ENCODE data around the gene LGALS13.

The LGALS13 gene, protein sequence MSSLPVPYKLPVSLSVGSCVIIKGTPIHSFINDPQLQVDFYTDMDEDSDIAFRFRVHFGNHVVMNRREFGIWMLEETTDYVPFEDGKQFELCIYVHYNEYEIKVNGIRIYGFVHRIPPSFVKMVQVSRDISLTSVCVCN
- total RNA-seq: 0 to 0.44 (median 0) reads per million in 17 experiments

DNA sequence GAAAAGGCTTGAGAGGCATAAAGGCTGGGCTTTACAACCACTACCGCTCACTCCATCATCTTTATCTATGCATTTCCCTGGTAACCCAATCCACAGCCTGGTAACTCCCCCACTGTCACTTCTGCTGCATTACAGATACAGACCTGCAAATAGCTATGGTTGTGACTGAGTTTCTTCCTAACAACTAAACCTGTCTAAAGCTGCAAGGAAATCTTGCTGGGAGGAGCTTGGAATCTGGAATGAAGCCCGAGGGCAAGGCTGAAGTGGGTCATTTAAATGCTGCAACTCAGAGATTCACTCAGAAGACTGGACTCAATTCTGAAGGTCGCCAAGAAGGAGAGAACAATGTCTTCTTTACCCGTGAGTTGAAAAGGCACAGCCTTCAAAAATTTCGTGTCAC, at the start of gene LGALS13:
LGALS13 (plus strand) TSS at position 301 of the 400 bp plus-strand sequence; CDS start at position 346, 45 bp downstream.
- DNase-seq: no peak

DNA sequence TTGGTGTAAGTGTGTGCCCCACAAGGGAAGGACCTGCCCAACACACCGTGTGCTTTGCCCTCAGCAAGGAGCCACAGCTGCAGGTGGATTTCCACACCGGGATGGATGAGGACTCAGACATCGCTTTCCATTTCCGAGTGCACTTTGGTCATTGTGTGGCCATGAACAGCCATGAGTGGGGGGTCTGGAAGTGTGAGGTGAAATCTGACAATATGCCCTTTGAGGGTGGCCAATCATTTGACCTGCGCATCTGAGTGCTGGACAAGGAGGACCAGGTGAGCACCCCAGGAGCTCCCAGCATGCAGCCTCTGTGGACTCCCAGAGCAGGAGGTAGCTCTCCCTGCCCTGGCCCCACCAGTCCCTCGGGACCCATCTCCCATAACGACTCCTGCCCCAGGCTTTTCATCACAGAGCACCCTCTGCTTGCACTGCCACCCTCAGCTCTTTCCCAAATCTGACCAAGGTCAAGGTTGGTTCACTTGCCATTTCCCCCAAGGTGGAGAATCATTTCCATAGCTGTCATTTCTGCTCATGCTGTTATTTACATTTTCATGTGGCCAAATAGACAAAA, 49.2 kb upstream of the LGALS13 start:
- DNase-seq: no peak

DNA sequence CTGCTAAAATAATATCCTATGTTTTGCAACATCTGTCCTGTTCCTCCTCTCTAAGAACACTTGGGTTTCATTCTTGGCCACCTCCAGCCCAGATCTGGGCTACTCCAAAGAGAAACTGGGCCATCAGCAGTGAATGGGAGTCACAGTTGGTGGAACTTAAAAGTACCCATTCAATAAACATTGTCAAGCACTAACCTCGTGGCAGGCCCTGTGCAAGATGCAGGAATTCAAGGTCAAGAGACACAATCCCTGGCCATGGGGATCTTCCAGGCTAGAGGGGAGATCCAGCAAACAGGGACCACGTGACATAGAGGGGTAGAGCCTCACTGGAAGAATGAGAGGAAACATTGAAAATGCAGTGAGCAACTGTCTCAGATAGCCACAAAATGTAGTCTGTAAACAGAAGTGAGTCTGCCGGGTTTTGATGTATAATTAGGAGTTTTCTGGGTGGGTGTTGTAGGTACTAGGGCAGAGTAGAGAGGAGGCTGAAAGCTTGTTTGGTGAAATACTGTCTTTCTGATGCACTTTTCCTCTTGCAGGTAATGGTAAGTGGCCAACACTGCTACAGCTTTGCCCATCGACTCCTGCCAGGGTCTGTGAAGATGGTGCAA, 47.5 kb upstream of the LGALS13 start:
- DNase-seq: no peak

DNA sequence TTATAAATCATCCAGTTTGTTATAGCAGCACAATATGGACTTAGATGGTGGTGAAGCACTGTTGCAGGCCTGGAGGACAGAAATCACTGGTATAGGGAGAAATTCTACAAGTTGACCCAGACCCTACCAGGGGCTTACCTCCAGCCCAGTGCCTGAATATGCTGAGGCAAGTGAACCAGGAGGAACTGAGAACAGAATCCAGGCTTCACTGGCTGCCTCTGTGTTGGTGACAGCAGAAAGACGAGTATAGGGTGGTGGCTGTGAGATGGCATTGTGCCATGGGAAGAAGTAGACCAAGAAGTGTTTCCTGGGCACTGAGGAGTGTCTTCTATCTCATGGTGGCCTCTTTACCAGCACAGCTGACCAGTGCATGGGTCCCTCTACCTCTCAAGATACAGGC, 46.4 kb upstream of the LGALS13 start:
- peak in 1 of 4 experiments; percentile 15 for DNase-seq

DNA sequence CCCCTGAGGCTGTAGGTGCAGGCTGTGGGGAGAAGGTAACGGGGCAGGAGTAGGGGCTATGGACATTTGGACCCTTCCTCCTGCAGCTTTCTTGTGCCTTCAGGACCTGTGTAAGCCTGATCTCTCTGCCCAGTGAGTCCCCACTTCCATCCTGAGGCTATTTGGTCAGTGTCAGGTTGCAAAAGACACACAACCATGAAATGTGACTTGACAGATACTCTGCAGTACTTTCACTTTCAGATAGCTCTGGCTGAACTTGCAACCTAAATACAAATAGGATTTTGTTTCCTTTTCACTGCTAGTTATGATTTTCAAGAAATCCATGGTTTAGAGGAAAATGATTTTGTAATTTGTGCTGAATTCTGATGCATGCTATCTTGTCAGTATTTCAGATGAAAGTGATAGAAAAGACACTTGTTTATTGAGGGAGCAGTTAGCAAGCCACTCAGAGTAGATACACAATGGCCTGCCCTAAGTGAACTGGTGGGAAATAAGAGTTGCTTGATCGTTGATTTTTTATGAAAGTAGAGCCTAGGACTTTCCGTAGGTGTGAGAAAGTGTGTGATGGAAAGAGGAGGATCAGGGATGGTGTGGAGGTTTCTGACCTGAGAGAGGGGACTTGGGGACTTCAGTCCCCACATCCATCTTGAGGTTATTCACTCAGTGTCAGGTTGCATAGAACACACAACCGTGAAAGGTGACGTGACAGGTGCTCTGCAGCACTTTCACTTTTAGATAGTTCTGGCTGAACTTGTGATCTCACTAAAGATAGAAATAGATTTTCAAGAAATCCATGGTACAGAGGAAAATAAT, 44.3 kb upstream of the LGALS13 start:
- DNase-seq: peak in 3 of 4 experiments; percentile 12 to 31 (median 16)

DNA sequence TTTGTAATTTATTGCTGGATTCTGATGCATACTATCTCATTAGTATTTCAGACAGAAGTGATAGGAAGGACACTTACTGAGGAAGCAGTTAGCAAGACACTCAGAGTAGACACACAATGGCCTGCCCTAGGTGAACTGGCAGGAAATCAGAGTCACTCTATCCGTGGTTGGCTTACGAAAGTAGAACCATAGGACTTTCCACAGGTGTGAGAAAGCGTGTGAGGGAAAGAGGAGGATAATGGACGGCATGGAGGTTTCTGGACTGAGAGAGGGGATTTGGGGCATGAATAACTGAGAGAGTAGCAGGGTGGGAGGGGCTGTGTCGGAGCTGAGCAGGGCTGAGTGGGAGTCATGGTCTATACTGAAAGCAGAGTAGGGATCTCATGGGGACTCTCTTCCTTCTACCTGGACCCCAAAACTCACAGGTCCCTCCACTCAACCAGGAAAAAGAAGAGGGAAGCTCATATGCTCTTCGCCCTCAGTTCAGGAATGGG, 43.7 kb upstream of the LGALS13 start:
- no peak for DNase-seq

DNA sequence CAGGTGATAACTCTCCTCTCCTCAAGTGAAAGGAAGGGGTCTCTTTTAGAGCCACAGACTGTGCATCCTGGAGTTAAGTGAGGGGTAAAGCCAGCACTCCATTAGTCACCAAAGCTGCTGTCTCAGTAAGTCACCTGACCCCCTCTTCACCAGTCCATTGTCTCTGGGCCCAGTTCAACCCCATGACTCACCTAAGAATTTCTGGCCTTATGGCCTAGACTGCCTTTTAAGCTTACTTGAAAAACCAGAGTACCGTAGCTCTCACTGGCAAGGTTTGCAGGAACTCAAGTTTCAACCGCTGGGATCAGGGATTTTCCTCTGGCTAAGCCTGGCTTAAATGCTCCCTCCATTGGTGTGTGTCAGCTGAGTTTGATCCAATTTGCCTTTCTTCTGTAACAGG, 38.9 kb upstream of the LGALS13 start:
- no peak for DNase-seq

DNA sequence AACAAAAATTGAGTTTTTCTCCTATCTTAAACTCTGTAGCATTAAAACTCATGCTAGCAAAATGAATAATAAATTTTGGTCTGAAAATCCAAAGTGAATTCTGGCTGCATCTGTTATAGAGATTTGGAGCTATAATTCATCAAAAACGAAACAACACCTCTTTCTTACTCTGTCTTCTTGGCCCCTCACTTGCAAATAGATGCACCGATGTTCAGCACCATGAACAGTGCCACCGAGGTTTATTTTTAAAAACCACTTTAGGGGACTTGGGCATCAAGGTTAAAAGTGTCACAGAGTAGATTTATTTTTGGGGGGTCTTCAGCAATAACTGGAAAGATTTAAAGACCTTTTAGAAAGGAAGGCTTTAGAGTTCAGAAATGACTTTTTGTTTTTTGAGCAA, 36.3 kb upstream of the LGALS13 start:
- DNase-seq: no peak

DNA sequence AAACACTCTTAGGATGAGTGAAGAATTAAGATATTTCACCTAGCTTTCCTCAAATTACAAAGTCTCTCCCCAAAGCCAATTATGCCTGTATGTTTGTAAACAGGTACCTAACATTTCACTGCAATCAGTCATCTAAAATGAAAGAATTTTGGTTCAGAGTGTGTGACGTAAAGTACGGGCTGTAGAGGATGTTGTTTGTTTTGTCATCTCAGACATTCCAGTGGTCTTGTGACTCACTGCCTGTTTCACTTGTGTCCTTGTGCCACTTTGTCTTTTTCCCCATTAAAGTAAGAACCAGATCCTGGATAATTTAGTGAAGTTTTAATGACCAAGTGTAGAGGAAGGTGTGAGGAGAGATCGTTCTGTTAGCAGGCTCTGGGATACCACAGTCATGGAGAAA, 33.7 kb upstream of the LGALS13 start:
- no peak for DNase-seq

DNA sequence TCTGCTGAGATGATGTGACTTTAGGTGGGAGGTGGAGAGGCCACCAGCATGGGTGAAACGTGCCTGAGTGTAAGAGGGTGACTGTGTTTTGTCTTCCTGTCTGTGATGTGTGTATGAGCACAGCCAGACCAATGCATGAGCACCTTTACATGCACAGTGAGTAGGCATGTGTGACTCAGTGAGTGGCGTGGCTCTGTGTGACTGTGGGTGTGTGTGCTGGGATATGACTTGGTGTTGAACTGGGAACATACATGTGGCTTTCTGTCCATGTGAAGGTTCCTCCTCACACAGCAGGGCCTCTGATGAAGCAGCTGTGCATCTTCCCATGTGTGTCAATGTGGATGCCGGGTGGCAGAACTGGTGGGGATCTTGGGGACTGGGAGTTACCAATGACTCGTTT, 19.9 kb upstream of the LGALS13 start:
- DNase-seq: no peak

DNA sequence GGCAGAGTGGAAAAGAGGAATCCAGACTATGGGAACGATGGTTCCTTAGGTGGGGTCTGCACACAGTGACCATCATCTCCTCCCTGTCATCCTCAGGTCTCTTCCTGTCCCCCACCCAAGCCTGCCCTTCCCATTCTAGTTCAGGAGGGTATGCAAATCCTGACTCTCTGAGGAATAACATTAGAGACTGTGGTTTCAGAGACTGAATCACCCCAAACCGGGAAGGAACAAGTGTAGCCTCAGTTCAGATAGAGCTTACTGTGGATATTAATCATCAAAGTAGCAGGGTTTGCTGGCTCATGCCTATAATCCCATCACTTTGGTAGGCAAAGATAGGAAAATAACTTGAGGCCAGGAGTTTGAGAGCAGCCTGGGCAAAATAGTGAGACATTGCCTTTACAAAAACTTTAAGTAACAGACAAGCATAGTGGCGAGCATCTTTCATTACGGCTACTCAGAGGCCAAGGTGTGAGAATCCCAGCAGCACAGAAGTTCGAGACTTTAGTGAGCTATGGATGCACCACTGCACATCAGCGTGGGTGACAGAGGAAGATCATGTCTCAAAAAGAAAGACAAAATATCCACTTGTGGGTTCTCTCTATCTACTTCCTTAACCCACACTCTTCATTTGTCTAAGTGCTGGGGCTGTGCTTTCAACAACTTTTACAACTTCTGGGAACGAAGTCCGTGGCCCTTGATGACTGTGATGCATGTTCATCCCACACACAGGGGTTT, 19.3 kb upstream of the LGALS13 start:
- DNase-seq: no peak

DNA sequence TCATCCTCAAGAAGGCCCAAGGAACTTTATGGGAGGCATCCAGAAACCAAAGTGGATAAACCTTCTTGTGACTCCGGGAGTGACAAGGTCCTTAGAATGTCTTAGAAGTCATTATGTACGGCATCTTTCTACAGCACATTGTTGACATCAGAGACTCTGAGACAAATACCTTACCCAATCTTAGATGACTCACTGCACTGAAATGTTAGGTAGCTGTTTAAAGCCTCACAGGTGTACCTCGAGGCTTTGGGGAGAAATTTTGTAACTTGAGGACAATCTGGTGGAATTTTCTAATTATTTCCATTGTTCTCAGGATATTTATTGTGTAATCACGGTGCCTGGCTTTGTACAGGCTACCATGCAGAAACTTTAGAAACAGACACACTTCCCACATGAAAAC, 14.8 kb upstream of the LGALS13 start:
- no peak for DNase-seq

DNA sequence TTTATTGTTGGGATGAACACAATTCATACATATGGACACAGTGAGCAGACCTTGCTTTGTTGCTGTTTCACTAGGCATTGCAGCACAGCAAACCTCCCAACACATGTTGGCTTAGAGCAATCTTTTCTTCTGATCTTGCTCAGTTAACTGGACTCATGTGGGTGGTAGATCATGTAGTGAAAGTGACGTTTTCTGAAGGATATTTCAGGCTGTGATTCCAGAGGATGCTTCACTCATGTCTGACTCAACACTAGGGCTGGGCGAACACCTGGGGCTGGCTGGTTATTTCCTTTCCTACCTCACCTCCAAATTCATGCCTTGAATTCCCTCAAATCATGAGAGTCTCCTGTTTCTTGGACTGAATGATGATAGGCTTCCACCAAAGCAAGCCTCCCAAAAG, 14.3 kb upstream of the LGALS13 start:
- no peak for DNase-seq

DNA sequence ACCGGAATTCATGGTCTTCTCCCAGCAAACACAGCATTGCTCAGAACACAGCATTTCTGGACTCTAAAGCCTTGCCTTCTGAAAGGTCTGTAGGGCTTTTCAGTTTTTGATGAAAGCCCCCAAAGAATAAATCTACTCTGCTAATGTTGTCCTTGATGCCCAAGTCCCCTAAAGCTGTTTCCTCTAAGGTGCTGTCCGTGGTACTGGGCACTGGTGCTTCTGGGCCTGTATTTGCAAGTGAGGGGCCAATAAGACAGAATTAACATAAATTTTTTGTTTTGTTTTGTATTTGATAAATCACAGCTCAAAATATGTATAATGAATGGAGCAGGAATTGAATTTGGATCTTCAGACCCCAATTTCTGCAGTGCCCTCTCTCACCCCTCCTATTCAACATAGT, 12.1 kb upstream of the LGALS13 start:
- peak in 2 of 4 experiments; percentile 5 to 14 for DNase-seq

DNA sequence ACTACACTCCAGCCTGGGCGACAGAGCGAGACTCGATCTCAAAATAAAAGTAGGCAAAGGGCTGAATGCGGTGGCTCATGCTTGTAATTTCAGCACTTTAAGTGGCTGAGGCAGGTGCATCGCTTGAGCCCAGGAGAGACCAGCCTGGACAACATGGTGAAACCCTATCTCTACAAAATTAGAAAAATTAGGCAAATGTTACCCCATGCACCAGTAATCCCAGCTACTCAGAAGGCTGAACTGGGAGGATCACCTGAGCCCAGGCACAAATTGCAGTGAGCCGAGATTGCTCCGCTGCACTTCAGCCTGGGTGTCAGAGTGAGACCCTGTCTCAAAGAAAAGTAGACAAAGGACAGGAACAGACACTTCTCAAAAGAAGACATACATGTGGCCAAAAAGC, 9.9 kb upstream of the LGALS13 start:
- DNase-seq: no peak

DNA sequence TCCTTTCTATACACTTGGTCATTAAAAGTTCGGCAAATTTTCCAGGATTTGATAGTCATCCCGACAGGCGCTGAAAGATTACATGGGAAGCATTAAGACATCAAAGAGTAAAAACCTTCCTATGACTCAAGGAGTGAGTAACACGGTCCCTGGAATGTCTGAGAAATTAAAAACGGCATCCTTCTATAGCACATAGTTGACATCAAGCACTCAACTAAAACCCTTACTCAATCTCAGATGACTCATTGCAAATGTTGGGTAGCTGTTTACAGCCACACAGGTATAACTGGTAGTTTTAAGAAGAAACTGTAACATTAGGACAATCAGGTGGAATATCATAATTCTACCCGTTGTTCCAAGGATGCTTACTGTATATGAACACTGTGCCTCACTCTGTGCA, 6.4 kb upstream of the LGALS13 start:
- DNase-seq: no peak

DNA sequence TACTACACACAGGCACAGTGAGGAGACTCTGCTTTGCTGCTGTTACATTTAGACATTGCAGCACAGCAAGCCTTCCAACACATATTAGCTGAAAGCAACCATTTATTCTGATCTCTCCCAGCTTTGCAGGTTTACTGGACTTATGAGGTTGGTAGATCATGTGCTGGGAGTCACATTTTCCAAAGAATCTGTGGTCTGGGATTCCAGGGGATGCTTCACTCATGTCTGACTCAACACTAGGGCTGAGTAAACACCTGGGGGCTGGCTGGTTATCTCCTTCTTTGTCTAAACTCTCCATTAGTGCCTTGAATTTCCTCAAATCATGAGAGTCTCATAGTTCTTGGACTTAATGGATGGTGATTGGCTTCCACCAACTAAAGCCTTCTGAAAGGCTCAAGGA, 5.4 kb upstream of the LGALS13 start:
- no peak for DNase-seq

DNA sequence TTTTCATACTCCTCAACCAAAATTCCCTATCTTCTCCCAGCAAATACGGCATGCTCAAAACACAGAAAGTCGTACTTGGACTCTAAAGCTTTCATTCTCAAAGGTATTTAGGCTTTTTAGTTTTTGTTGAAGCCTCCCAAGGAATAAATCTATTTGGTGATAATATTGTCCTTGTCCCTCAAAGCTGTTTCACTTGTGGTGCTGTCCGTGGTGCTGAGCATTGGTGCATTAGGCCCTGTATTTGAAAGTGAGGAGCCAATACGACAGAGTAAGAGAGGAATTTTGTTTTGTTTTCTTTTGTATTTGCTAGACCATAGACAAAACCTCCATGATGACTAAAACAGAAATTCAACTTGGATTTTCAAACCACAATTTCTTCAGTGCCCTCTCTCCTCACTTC, 3.2 kb upstream of the LGALS13 start:
- peak; percentile 21 to 59 (median 40) for DNase-seq

DNA sequence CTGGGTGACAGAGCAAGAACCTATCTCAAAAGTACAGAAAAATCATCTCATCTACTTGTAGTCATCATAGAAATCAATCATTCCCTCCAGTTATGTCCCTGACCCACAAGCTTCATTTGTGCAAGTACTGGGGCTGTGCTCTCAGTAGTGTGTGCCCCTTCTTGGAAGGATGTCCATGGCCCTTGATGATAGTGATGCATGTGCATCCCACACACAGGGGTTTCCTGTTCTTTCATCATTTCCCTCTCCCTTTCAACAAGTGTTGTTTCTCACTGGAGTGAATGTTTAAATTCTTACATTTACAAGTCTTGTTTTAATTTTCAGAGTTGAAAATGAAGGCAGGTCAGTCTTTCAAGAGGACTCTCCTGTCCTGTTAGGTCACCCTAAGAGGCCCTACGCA, 1.5 kb downstream of the LGALS13 start:
- no peak for DNase-seq

DNA sequence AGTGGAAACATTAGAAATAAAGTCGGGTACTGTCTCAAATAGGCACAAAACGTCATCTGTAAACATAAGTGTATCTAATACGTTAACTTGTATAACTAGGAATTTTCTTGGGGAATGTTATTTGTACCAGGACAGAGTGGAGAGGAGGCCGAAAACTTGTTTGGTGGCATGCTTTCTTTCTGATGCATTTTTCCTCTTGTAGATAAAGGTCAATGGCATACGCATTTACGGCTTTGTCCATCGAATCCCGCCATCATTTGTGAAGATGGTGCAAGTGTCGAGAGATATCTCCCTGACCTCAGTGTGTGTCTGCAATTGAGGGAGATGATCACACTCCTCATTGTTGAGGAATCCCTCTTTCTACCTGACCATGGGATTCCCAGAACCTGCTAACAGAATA, 4.7 kb downstream of the LGALS13 start:
- no peak for DNase-seq

DNA sequence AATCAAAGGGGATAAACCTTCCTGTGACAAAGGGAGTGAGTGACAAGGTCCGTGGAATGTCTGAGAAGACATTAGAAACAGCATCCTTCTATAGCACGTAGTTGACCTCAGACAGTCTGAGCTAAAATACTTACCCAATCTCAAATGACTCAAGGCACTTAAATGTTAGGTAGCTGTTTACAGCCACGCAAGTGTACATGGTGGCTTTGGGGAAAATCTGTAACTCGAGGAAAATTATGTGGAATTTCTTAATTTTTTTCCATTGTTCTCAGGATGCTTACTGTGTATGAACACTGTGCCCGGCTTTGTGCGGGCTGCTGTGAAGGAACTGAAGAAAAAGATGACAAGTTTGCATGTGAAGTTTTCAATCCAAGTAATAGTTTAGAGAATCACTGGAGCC, 5.2 kb downstream of the LGALS13 start:
- DNase-seq: no peak

DNA sequence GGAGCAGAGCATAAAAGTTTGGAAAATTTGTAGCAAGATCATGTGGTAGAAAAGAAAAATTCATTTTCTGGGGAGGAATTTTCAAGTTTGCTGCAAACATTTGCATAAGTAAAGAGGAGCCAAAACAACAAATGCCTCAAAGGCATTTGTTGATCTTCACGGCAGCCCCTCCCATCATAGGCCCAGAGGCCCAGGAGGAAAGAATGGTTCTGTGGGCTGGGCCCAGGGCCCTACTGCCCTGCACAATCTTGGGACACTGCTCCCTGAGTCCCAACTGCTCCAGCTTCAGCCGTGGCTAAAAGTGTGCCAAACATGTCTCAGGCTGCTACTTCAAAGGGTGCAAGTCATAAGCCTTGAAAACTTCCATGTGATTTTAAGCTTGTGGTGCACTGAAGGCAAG, 11.3 kb downstream of the LGALS13 start:
- DNase-seq: no peak

DNA sequence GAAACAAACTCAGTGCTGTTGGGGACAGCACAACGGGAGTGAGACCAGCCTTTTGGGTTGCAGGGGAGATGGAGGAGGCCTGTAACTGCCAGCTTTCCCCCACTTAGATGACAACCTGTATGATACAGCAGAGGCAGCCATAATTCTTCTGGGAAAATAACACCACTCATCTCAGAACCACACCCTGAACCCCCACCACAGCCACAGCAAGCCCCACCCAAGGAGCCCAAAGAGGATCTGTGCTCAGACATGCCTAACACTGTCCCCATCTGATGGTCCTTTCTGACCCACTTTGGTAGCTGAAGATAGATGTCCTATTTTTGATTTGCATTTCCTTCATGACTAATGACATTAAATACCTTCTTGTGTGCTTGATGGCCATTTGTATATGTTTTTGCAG, 15.4 kb downstream of the LGALS13 start:
- no peak for DNase-seq

All from suppressor macrophage (primary cell).